GM12801 (cell line): ENCODE measurements around the gene ZNF776.

Experiments
- CTCF ChIP-seq: IDR thresholded peaks from one replicate; pipeline ENCODE4 v1.5.1; 2011; ENCODE audit warnings: control low read depth; ENCODE audit not compliant: insufficient read length; ENCODE audit errors: extremely low read depth

ZNF776 gene

GRCh38 chr19:57719901-57720519 is 26.6 kb upstream of the ZNF776 start:
- no peak for TF ChIP-seq CTCF

- TF ChIP-seq CTCF = no peak
These were observed 25.7 kb upstream of the ZNF776 start for GRCh38 chr19:57720878-57721277.

GRCh38 chr19:57747472-57747807 is 825 bp downstream of the ZNF776 start:
- no peak for TF ChIP-seq CTCF

- no peak for TF ChIP-seq CTCF
These were observed 1.4 kb downstream of the ZNF776 start for GRCh38 chr19:57748029-57748428.

- no peak for TF ChIP-seq CTCF
These were observed 7.6 kb downstream of the ZNF776 start for GRCh38 chr19:57754091-57754673.

- TF ChIP-seq CTCF = no peak
These were observed 8.4 kb downstream of the ZNF776 start for GRCh38 chr19:57755031-57755430.

- no peak for TF ChIP-seq CTCF
These were observed 11.3 kb downstream of the ZNF776 start for GRCh38 chr19:57757941-57758340.

GRCh38 chr19:57759096-57759495 is 12.5 kb downstream of the ZNF776 start:
- TF ChIP-seq CTCF = no peak
